Thoracic aorta (tissue), 2 donors: ENCODE measurements around the gene TBL1Y. TPM values are rescaled to one million over a fixed set of nuclear protein-coding genes. Genes with fewer than 3 reads are reported as not detected.

Source experiments
- ATAC-seq: fragments of 150-250 bp; one replicate; pipeline ENCODE4 v1.8.0; 2017; ENCODE audit warnings: low read depth; ENCODE audit not compliant: insufficient number of reproducible peaks, low FRiP score
- DNase-seq: peaks from one replicate; pipeline ENCODE4 v3.0.0-alpha.2; 2020; ENCODE audit warnings: low spot score
- H3K27ac ChIP-seq, 2 donors: fragments of 200-600 bp; sonication (generic); 1 replicate in 1 of 2; 2 replicates in 1 of 2; pipeline ENCODE4 v1.5.1; 2016; ENCODE audit warnings: mild to moderate bottlenecking in 2 of 2, moderate library complexity in 2 of 2
- H3K27me3 ChIP-seq: fragments of 200-600 bp; sonication (generic); replicated peaks from 2 replicates; pipeline ENCODE4 v1.6.0; 2016; ENCODE audit warnings: mild to moderate bottlenecking; ENCODE audit not compliant: insufficient read depth
- H3K36me3 ChIP-seq: fragments of 200-600 bp; sonication (generic); one replicate; pipeline ENCODE4 v1.5.1; 2016
- H3K4me1 ChIP-seq, 2 donors: fragments of 200-600 bp; sonication (generic); 1 replicate in 1 of 2; 2 replicates in 1 of 2; pipeline versions ENCODE4 v1.5.1 to v1.6.0; 2016; ENCODE audit warnings: low read depth in 2 of 2, mild to moderate bottlenecking in 1 of 2; ENCODE audit not compliant: control insufficient read depth in 1 of 2
- H3K4me3 ChIP-seq: fragments of 200-600 bp; sonication (generic); 2 replicates; pipeline ENCODE4 v1.5.1; 2016; ENCODE audit warnings: mild to moderate bottlenecking
- H3K9me3 ChIP-seq: fragments of 200-600 bp; sonication (generic); 2 replicates; pipeline ENCODE4 v1.5.1; 2016
- CTCF ChIP-seq: fragments of 200-600 bp; sonication (generic); IDR thresholded peaks from one replicate; pipeline ENCODE4 v1.5.1; 2019; ENCODE audit warnings: antibody characterized with exemption
- total RNA-seq, 2 donors: library from RNA; depleted of rRNA; stranded (reverse); fragments of >200 nt; gene quantifications; one replicate each; pipeline versions ENCODE4 v1.1.0 to v1.2.3, GENCODE V29; 2016

Gene TBL1Y
- total RNA-seq, 2 donors from 2014 or later: 0.27 to 0.28 TPM

- Histone ChIP-seq H3K27ac (no peak overlapping the region), H3K4me3 (no peak overlapping the region), H3K4me1 (no peaks in the 10 kb centered on the region), H3K9me3 (no peaks in the 10 kb centered on the region), H3K27me3 (no peaks in the 10 kb centered on the region), H3K36me3 (no peaks in the 10 kb centered on the region)
- no peak for TF ChIP-seq CTCF
- ATAC-seq (no peak), DNase-seq (no peak)
These were observed 77.3 kb downstream of the TBL1Y start for GRCh38 chrY:6987811-6988210.

GRCh38 chrY:6989886-6990620 lies 79.6 kb downstream of the TBL1Y start:
- Histone ChIP-seq H3K9me3 (no peaks in the 10 kb centered on the region), H3K4me1 (no peaks in the 10 kb centered on the region), H3K27ac (no peak overlapping the region), H3K36me3 (no peaks in the 10 kb centered on the region), H3K4me3 (no peak overlapping the region), H3K27me3 (no peaks in the 10 kb centered on the region)
- ATAC-seq (no peak), DNase-seq (no peak)
- no peak for TF ChIP-seq CTCF

GRCh38 chrY:6992041-6992440 lies 81.5 kb downstream of the TBL1Y start:
- ATAC-seq (no peak), DNase-seq (no peak)
- Histone ChIP-seq H3K4me1 (peaks cover 0 to 11% of the 10 kb centered on the region in 2 donors), H3K36me3 (no peaks in the 10 kb centered on the region), H3K27me3 (no peaks in the 10 kb centered on the region), H3K9me3 (no peaks in the 10 kb centered on the region), H3K27ac (no peak overlapping the region), H3K4me3 (no peak overlapping the region)
- TF ChIP-seq CTCF: no peak

GRCh38 chrY:6995987-6996386 lies 85.5 kb downstream of the TBL1Y start:
- DNase-seq (no peak), ATAC-seq (no peak)
- H3K36me3 ChIP-seq: no peaks in the 10 kb centered on the region
- H3K27me3 ChIP-seq: no peaks in the 10 kb centered on the region
- H3K9me3 ChIP-seq: no peaks in the 10 kb centered on the region
- H3K4me3 ChIP-seq: no peak overlapping the region
- peaks cover 0 to 11% of the 10 kb centered on the region in 2 donors for H3K4me1 ChIP-seq
- no peak for TF ChIP-seq CTCF
- no peak overlapping the region for H3K27ac ChIP-seq

GRCh38 chrY:6997503-6998066 lies 87.1 kb downstream of the TBL1Y start:
- no peak for TF ChIP-seq CTCF
- peaks cover 0 to 11% of the 10 kb centered on the region in 2 donors for H3K4me1 ChIP-seq
- H3K27ac ChIP-seq: no peak overlapping the region
- H3K9me3 ChIP-seq: no peaks in the 10 kb centered on the region
- no peak overlapping the region for H3K4me3 ChIP-seq
- ATAC-seq (no peak), DNase-seq (no peak)
- no peaks in the 10 kb centered on the region for H3K27me3 ChIP-seq
- H3K36me3 ChIP-seq: no peaks in the 10 kb centered on the region
